ENCODE data around the gene YOD1.

Gene YOD1

DNA sequence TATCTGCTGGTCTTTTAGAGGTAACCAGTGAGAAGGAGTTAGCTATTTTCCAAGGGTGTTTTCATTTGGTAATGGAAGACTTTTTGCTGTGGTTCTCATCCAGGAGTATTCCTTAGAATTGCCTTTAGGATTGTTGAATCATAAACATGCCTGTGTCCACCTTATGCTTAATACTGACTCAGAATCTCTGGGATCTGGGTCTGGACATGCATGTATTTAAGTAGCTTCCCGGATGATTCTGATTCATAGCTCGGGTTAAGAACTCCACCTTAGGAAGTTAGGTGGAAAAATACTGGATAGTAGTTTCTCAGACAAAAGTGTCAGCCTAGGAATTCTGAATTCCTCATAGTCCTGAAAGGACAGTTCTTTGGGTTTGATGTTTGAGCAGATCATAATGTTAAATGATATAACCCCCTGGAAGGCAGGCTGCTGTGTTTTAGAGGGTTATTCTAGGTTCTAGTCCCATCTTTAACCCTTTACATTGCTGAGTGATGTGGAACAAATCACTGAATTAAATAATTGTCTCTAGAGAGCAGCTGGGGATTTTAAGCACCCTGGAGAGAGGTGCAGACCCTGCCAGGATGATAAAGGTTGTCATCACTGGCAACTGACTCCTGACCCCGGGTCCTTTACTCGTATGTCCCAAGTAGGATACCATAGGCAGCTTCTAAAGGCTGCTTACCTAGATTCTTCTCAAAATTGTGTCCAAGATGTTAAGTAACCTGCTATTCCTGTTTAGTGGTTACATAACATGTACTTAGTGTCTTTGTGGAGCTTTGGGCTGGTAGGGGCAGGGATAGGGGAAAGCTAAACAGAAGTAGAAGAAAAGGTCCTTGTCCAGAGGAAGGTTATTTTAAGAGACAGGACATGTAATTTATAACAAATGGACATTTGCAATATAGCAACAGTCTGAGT lies 23.2 kb upstream of the YOD1 start:
- H3K4me3 ChIP-seq, result no peak overlapping the region

DNA sequence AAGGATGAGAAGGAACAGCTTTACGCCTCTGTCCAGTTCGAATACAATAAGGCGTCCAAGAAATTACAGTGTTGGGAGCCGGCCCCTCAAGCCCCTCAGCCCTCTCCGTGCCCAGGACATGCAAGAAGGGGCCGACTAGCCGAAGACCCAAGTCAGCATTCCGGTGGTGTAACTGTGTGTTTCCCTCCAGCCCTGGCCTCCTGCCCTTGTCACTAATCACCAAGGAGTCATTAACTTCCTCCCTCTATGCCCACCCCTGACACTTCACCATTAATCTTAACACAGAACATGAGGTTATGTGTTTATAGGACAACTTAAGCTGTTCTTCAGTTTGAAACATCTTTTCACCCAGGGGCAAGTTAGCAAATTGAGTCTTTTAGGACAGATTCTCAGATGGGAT lies 21.2 kb upstream of the YOD1 start:
- Histone ChIP-seq H3K36me3 (no peaks in the 10 kb centered on the region), H3K9ac (no peak overlapping the region), H3K27ac (no peak overlapping the region), H3K4me1 (peaks cover 8 to 16% (median 12%) of the 10 kb centered on the region in 10 experiments; a peak in 18 of 20 replicates), H3K4me3 (no peak overlapping the region), H3K9me3 (replicated peaks in 1 of 11) (no peaks in the 10 kb centered on the region), H3K4me2 (no peak overlapping the region), H3K27me3 (no peaks in the 10 kb centered on the region), H4K20me1 (no peaks in the 10 kb centered on the region)
- no peak for TF ChIP-seq Cebpa-rat (IDR thresholded peaks at IDR 0.05)

More for the DNA sequence above, 23.2 kb upstream of the YOD1 start:
- Histone ChIP-seq H3K4me1 (peaks cover 8 to 16% (median 12%) of the 10 kb centered on the region in 10 experiments; a peak in 18 of 20 replicates), H4K20me1 (no peaks in the 10 kb centered on the region), H3K9ac (no peak overlapping the region), H3K9me3 (replicated peaks in 1 of 11) (no peaks in the 10 kb centered on the region), H3K36me3 (no peaks in the 10 kb centered on the region), H3K27ac (no peak overlapping the region), H3K27me3 (no peaks in the 10 kb centered on the region), H3K4me2 (no peak overlapping the region)
- no peak for TF ChIP-seq Cebpa-rat (IDR thresholded peaks at IDR 0.05)

DNA sequence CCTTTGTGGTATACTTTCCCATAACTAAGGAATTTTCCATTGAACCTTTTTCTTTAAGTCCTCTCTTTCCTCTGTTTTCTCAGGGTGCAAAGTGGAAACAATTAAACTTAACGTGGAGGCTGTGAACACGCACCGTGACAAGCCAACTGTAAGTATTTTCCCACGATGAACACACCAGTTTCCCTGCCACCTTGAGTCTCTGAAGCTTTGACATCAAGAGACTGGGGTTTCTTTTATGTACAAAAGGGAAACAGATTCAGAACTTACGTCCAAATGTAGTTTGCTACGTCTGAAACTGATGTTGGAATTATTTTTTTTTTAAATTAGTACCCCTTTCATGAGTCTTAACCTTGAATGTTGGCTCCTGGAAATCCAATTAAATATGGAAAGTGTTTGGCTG lies 20.4 kb upstream of the YOD1 start:
- Histone ChIP-seq H3K27me3 (no peaks in the 10 kb centered on the region), H3K9ac (no peak overlapping the region), H3K4me2 (peak overlapping the region; percentile 25 to 61 (median 35); a peak in 12 of 22 replicates), H3K4me3 (no peak overlapping the region), H4K20me1 (no peaks in the 10 kb centered on the region), H3K9me3 (replicated peaks in 1 of 11) (no peaks in the 10 kb centered on the region), H3K36me3 (no peaks in the 10 kb centered on the region), H3K4me1 (peaks cover 8 to 16% (median 12%) of the 10 kb centered on the region in 10 experiments; a peak in 18 of 20 replicates), H3K27ac (no peak overlapping the region)
- TF ChIP-seq Cebpa-rat (IDR thresholded peaks at IDR 0.05), result no peak

DNA sequence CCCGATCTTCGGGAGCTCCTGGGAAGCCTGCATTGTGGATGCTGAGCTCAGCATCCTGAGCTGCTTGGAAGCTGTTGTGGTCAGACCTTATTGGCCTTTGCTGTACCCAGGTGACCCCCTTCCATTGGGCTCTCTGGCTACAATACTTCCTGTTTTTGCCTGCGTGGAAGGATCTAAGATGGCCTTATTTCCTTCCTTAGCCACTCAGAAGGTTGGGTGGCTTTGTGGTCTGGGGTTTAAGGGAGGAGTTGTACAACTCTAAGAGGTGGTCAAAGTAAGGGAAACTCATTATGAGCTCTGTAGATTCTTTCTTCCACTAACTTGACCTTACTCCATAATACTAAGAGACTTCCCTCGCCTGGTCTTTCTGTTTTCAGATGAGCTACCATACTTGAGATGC lies 19.8 kb upstream of the YOD1 start:
- Histone ChIP-seq H3K4me2 (peak overlapping the region; percentile 25 to 61 (median 35); a peak in 19 of 22 replicates), H3K27me3 (no peaks in the 10 kb centered on the region), H3K36me3 (no peaks in the 10 kb centered on the region), H3K27ac (no peak overlapping the region), H3K9me3 (replicated peaks in 1 of 11) (no peaks in the 10 kb centered on the region), H3K4me1 (peaks cover 8 to 16% (median 12%) of the 10 kb centered on the region in 10 experiments; a peak in 18 of 20 replicates), H3K9ac (no peak overlapping the region), H3K4me3 (no peak overlapping the region), H4K20me1 (no peaks in the 10 kb centered on the region)
- TF ChIP-seq Cebpa-rat (IDR thresholded peaks at IDR 0.05), result no peak

DNA sequence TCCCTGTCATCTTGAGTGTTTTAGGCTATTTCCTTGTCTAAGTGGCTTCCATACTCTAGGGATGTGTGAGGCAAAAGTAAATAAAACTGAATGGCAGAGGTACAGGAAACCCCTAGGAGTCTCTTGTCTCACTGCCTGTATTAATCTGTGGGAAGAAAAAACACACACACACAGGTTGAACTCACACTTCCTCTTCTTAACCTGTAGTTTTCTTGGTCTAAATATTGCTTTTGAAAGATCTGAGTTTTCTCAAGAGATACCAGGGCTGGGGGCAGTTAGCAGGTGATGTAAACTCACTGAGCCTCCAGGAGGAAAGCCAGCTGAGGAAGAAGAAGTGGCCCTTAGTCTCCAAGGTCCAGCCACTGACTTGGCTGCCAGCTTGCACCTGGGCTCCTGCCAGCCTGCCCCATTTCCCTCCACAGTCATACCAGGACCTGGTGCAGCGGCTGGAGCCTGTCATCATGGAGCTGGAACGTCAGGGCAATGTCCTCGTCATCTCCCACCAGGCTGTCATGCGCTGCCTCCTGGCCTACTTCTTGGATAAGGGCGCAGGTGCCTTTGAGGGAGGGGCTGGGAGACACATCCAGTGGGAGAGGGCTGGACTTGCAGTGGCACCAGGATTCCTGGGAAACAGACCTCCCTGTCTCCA lies 19.0 kb upstream of the YOD1 start:
- no peak overlapping the region for H3K9ac ChIP-seq
- no peak overlapping the region for H3K27ac ChIP-seq
- peak overlapping the region in 5 of 11 experiments; percentile 25 to 61 (median 49); a peak in 7 of 22 replicates for H3K4me2 ChIP-seq
- H3K4me3 ChIP-seq, result no peak overlapping the region
- TF ChIP-seq Cebpa-rat (IDR thresholded peaks at IDR 0.05), result no peak
- no peaks in the 10 kb centered on the region for H3K9me3 ChIP-seq (replicated peaks in 1 of 11)
- H3K27me3 ChIP-seq, result no peaks in the 10 kb centered on the region
- no peaks in the 10 kb centered on the region for H3K36me3 ChIP-seq
- no peaks in the 10 kb centered on the region for H4K20me1 ChIP-seq
- peaks cover 8 to 16% (median 12%) of the 10 kb centered on the region in 10 experiments; a peak in 18 of 20 replicates for H3K4me1 ChIP-seq

- Histone ChIP-seq H3K4me3 (no peak overlapping the region), H3K4me1 (peaks cover 8 to 16% (median 12%) of the 10 kb centered on the region in 10 experiments; a peak in 18 of 20 replicates), H3K4me2 (no peak overlapping the region), H4K20me1 (no peaks in the 10 kb centered on the region), H3K36me3 (no peaks in the 10 kb centered on the region), H3K27me3 (no peaks in the 10 kb centered on the region), H3K9me3 (replicated peaks in 1 of 11) (no peaks in the 10 kb centered on the region), H3K9ac (no peak overlapping the region), H3K27ac (no peak overlapping the region)
- no peak for TF ChIP-seq Cebpa-rat (IDR thresholded peaks at IDR 0.05)
Observed at GRCh38 chr1:207069061-207069460, 18.1 kb upstream of the YOD1 start.

DNA sequence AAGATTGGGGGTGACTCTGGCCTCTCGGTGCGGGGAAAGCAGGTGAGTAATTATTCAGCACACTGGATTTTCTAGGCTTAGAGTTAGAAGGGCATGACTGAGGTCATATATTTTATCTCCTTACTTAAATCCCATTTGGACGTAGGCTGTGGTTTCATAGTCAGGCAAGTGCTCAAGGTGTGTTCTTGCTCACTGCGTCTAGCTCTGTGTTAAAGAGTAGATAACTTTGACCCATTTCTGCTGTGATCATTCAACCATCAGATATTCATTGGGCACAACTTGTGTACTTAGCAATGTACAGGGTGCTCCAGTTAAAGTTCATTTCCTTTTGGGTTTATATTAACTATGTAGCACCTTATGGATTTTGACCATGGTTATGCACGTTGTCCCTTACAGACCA lies 16.7 kb upstream of the YOD1 start:
- Histone ChIP-seq H3K27ac (no peak overlapping the region), H3K9ac (no peak overlapping the region), H3K4me2 (no peak overlapping the region), H3K4me1 (peaks cover 8 to 16% (median 12%) of the 10 kb centered on the region in 10 experiments; a peak in 18 of 20 replicates), H3K27me3 (no peaks in the 10 kb centered on the region), H3K9me3 (replicated peaks in 1 of 11) (no peaks in the 10 kb centered on the region), H4K20me1 (no peaks in the 10 kb centered on the region), H3K36me3 (no peaks in the 10 kb centered on the region), H3K4me3 (no peak overlapping the region)
- no peak for TF ChIP-seq Cebpa-rat (IDR thresholded peaks at IDR 0.05)

DNA sequence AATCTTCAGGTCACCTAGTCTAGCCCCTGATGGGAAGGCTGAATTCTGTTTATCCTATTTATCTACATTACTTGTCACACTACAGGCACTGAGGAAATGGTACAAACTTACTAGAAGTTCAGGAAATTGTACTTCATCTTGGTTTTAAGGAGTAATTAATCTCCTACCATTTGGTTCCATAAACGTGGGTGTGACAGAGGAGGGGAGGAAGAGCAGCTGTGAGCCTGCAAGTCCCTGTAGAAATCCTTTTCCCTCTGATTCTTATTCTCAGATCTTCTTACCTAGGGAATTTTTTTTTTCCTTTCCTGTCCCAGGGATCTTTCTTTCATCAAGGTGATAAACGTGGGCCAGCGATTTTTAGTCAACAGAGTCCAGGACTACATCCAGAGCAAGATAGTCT lies 16.2 kb upstream of the YOD1 start:
- Histone ChIP-seq H3K27me3 (no peaks in the 10 kb centered on the region), H3K4me1 (peaks cover 8 to 16% (median 12%) of the 10 kb centered on the region in 10 experiments; a peak in 18 of 20 replicates), H3K36me3 (no peaks in the 10 kb centered on the region), H4K20me1 (no peaks in the 10 kb centered on the region), H3K4me2 (no peak overlapping the region), H3K4me3 (no peak overlapping the region), H3K27ac (no peak overlapping the region), H3K9me3 (replicated peaks in 1 of 11) (no peaks in the 10 kb centered on the region), H3K9ac (no peak overlapping the region)
- no peak for TF ChIP-seq Cebpa-rat (IDR thresholded peaks at IDR 0.05)

DNA sequence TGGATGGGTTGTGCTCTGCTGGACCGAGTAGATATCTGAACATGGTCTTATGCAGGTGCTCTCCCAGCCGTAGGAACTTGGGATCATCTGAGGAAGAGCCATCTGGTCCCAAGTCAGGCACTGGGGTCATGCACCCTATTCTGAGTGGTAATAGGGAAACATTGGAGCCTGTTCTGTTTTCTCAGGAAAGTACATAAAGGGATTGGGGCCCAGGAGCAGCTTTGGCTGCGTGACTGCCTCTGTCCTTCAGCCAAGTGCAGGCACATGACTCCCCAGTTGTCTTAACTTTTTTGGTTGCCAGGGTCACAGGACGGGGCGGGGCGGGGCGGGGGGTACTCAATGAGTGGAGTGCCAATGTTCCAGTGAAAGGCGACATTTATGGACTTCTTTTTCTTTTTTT lies 13.6 kb upstream of the YOD1 start:
- Histone ChIP-seq H3K36me3 (no peaks in the 10 kb centered on the region), H3K4me3 (no peak overlapping the region), H3K4me2 (no peak overlapping the region), H3K27ac (no peak overlapping the region), H4K20me1 (no peaks in the 10 kb centered on the region), H3K9ac (no peak overlapping the region), H3K9me3 (replicated peaks in 1 of 11) (no peaks in the 10 kb centered on the region), H3K27me3 (no peaks in the 10 kb centered on the region), H3K4me1 (no peaks in the 10 kb centered on the region)
- no peak for TF ChIP-seq Cebpa-rat (IDR thresholded peaks at IDR 0.05)

Measured in BLaER1 treated with 17β-estradiol and CSF1 and Interleukin-3, amounts not matched to agents 10 nM and 100 nM (cell line).